Measurements from ENCODE around the gene USP43.
"Not testable (repeated sequence)": the region's sequence is repeated elsewhere in the genome, so short reads cannot be mapped to it uniquely, and the experiment has no call there.

USP43 gene

GRCh38 chr17:9612006-9612405 is 33.3 kb upstream of the USP43 start:
- Histone ChIP-seq H3K27me3 (ENCODE audit: insufficient read depth, insufficient read length) (no peaks in the 10 kb centered on the region), H3K4me3 (ENCODE audit: insufficient read length, low read depth) (no peak overlapping the region), H3K4me1 (ENCODE audit: insufficient read depth, insufficient read length) (no peaks in the 10 kb centered on the region), H3K9ac (ENCODE audit: insufficient read length, low read depth) (no peak overlapping the region), H3K36me3 (ENCODE audit: insufficient read depth, insufficient read length, low read length) (no peaks in the 10 kb centered on the region), H3K9me3 (ENCODE audit: insufficient read depth, low read length) (peaks cover 6% of the 10 kb centered on the region; the same call in 1 of the 2 replicates)
- no peak for TF ChIP-seq ZNF274 (IDR thresholded peaks at IDR 0.05; ENCODE audit: low read depth, low read length)
- no peak for TF ChIP-seq SUZ12 (IDR thresholded peaks at IDR 0.05; ENCODE audit: extremely low read depth, insufficient read depth, insufficient read length)
- no peak for TF ChIP-seq YY1 (IDR thresholded peaks at IDR 0.05; ENCODE audit: insufficient read depth, insufficient read length)
- DNase-seq (ENCODE audit: low read depth, low spot score) = no peak

- H3K27me3 ChIP-seq (ENCODE audit: insufficient read depth, insufficient read length) = no peaks in the 10 kb centered on the region
- no peak for DNase-seq (ENCODE audit: low read depth, low spot score)
- no peak overlapping the region for H3K9ac ChIP-seq (ENCODE audit: insufficient read length, low read depth)
- no peak for TF ChIP-seq YY1 (IDR thresholded peaks at IDR 0.05; ENCODE audit: insufficient read depth, insufficient read length)
- no peak for TF ChIP-seq SUZ12 (IDR thresholded peaks at IDR 0.05; ENCODE audit: extremely low read depth, insufficient read depth, insufficient read length)
- TF ChIP-seq ZNF274 (IDR thresholded peaks at IDR 0.05; ENCODE audit: low read depth, low read length) = no peak
- H3K36me3 ChIP-seq (ENCODE audit: insufficient read depth, insufficient read length, low read length) = no peaks in the 10 kb centered on the region
- H3K4me1 ChIP-seq (ENCODE audit: insufficient read depth, insufficient read length) = no peaks in the 10 kb centered on the region
- H3K9me3 ChIP-seq (ENCODE audit: insufficient read depth, low read length) = peaks cover 6% of the 10 kb centered on the region; the same call in 1 of the 2 replicates
- no peak overlapping the region for H3K4me3 ChIP-seq (ENCODE audit: insufficient read length, low read depth)
Observed at GRCh38 chr17:9615486-9615885, 29.8 kb upstream of the USP43 start.

DNA sequence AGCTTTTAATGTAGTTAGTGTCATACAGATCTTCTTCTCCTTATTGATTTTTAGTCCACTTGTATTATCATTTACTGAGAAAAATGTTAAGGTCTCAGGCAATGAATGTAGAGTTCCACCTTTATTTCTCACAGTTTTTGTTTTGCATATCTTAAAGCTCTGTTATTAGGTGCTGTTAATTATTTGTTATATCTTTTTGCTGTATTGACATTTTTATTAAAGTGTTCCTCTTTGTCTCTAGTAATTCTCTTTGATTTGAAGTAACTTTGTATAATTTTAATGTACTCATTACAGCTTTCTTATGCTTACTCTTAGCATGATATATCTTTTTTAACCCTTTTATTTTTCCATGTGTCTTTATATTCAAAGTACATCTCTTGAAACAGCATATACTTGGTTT is 22.4 kb upstream of the USP43 start:
- Histone ChIP-seq H3K27me3 (ENCODE audit: insufficient read depth, insufficient read length) (no peaks in the 10 kb centered on the region), H3K4me3 (ENCODE audit: insufficient read length, low read depth) (no peak overlapping the region), H3K9ac (ENCODE audit: insufficient read length, low read depth) (no peak overlapping the region), H3K36me3 (ENCODE audit: insufficient read depth, insufficient read length, low read length) (no peaks in the 10 kb centered on the region), H3K9me3 (ENCODE audit: insufficient read depth, low read length) (peaks cover 13% of the 10 kb centered on the region), H3K4me1 (ENCODE audit: insufficient read depth, insufficient read length) (no peaks in the 10 kb centered on the region)
- TF ChIP-seq SUZ12 (IDR thresholded peaks at IDR 0.05; ENCODE audit: extremely low read depth, insufficient read depth, insufficient read length) = no peak
- no peak for TF ChIP-seq ZNF274 (IDR thresholded peaks at IDR 0.05; ENCODE audit: low read depth, low read length)
- no peak for TF ChIP-seq YY1 (IDR thresholded peaks at IDR 0.05; ENCODE audit: insufficient read depth, insufficient read length)
- no peak for DNase-seq (ENCODE audit: low read depth, low spot score)

DNA sequence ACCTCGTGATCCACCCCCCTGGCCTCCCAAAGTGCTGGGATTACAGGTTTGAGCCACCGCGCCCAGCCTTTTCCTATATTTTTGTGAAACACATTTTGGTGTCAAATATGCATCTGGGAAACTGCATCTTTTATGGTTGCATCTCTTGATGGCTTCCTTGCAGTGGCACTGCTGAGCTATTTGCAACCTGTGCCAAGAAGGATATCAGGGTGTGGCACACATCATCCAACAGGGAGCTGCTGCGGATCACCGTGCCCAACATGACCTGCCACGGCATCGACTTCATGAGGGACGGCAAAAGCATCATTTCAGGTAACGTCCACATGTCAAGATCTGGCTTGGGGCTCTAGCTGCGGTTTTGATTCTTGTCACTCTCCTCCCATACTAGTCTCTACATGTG is 16.8 kb upstream of the USP43 start:
- Histone ChIP-seq H3K4me3 (ENCODE audit: insufficient read length, low read depth) (no peak overlapping the region), H3K9ac (ENCODE audit: insufficient read length, low read depth) (no peak overlapping the region), H3K9me3 (ENCODE audit: insufficient read depth, low read length) (peaks cover 3% of the 10 kb centered on the region), H3K36me3 (ENCODE audit: insufficient read depth, insufficient read length, low read length) (no peaks in the 10 kb centered on the region), H3K4me1 (ENCODE audit: insufficient read depth, insufficient read length) (no peaks in the 10 kb centered on the region), H3K27me3 (ENCODE audit: insufficient read depth, insufficient read length) (no peaks in the 10 kb centered on the region)
- DNase-seq (ENCODE audit: low read depth, low spot score) = no peak
- no peak for TF ChIP-seq YY1 (IDR thresholded peaks at IDR 0.05; ENCODE audit: insufficient read depth, insufficient read length)
- TF ChIP-seq SUZ12 (IDR thresholded peaks at IDR 0.05; ENCODE audit: extremely low read depth, insufficient read depth, insufficient read length) = no peak
- TF ChIP-seq ZNF274 (IDR thresholded peaks at IDR 0.05; ENCODE audit: low read depth, low read length) = no peak

GRCh38 chr17:9632741-9633140 is 12.6 kb upstream of the USP43 start:
- Histone ChIP-seq H3K4me1 (ENCODE audit: insufficient read depth, insufficient read length) (no peaks in the 10 kb centered on the region), H3K9ac (ENCODE audit: insufficient read length, low read depth) (no peak overlapping the region), H3K9me3 (ENCODE audit: insufficient read depth, low read length) (no peaks in the 10 kb centered on the region), H3K4me3 (ENCODE audit: insufficient read length, low read depth) (no peak overlapping the region), H3K36me3 (ENCODE audit: insufficient read depth, insufficient read length, low read length) (no peaks in the 10 kb centered on the region), H3K27me3 (ENCODE audit: insufficient read depth, insufficient read length) (no peaks in the 10 kb centered on the region)
- DNase-seq (ENCODE audit: low read depth, low spot score) = no peak
- TF ChIP-seq SUZ12 (IDR thresholded peaks at IDR 0.05; ENCODE audit: extremely low read depth, insufficient read depth, insufficient read length) (no peak), YY1 (IDR thresholded peaks at IDR 0.05; ENCODE audit: insufficient read depth, insufficient read length) (no peak), ZNF274 (IDR thresholded peaks at IDR 0.05; ENCODE audit: low read depth, low read length) (no peak)

GRCh38 chr17:9635340-9635739 is 10.0 kb upstream of the USP43 start:
- Histone ChIP-seq H3K4me1 (ENCODE audit: insufficient read depth, insufficient read length) (no peaks in the 10 kb centered on the region), H3K9me3 (ENCODE audit: insufficient read depth, low read length) (no peaks in the 10 kb centered on the region), H3K36me3 (ENCODE audit: insufficient read depth, insufficient read length, low read length) (no peaks in the 10 kb centered on the region), H3K27me3 (ENCODE audit: insufficient read depth, insufficient read length) (no peaks in the 10 kb centered on the region), H3K9ac (ENCODE audit: insufficient read length, low read depth) (no peak overlapping the region), H3K4me3 (ENCODE audit: insufficient read length, low read depth) (no peak overlapping the region)
- no peak for DNase-seq (ENCODE audit: low read depth, low spot score)
- no peak for TF ChIP-seq SUZ12 (IDR thresholded peaks at IDR 0.05; ENCODE audit: extremely low read depth, insufficient read depth, insufficient read length)
- no peak for TF ChIP-seq ZNF274 (IDR thresholded peaks at IDR 0.05; ENCODE audit: low read depth, low read length)
- no peak for TF ChIP-seq YY1 (IDR thresholded peaks at IDR 0.05; ENCODE audit: insufficient read depth, insufficient read length)

DNA sequence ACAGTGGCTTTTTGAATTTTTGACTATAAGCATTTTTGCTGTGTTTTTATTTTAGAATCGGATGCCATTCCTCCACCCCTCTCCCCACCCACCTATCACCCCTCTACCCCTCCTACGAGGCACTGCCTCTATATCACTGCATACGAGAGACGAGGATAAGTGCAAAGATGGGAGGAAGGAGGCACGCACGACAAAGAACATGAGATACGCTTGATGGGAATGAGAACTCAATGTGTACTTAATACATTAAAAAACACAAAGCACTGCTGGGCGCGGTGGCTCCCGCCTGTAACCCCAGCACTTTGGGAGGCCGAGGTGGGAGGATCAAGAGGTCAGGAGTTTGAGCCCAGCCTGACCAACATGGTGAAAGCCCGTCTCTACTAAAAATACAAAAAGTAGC is 8.8 kb upstream of the USP43 start:
- no peaks in the 10 kb centered on the region for H3K4me1 ChIP-seq (ENCODE audit: insufficient read depth, insufficient read length)
- H3K4me3 ChIP-seq (ENCODE audit: insufficient read length, low read depth) = no peak overlapping the region
- no peaks in the 10 kb centered on the region for H3K36me3 ChIP-seq (ENCODE audit: insufficient read depth, insufficient read length, low read length)
- no peak for DNase-seq (ENCODE audit: low read depth, low spot score)
- H3K27me3 ChIP-seq (ENCODE audit: insufficient read depth, insufficient read length) = no peaks in the 10 kb centered on the region
- H3K9ac ChIP-seq (ENCODE audit: insufficient read length, low read depth) = no peak overlapping the region
- peaks cover 4% of the 10 kb centered on the region; the same call in 1 of the 2 replicates for H3K9me3 ChIP-seq (ENCODE audit: insufficient read depth, low read length)
- TF ChIP-seq SUZ12 (IDR thresholded peaks at IDR 0.05; ENCODE audit: extremely low read depth, insufficient read depth, insufficient read length) = no peak

- not testable (repeated sequence) for H3K4me3 ChIP-seq (ENCODE audit: insufficient read length, low read depth); H3K36me3 ChIP-seq (ENCODE audit: insufficient read depth, insufficient read length, low read length); H3K9me3 ChIP-seq (ENCODE audit: insufficient read depth, low read length); DNase-seq (ENCODE audit: low read depth, low spot score); H3K4me1 ChIP-seq (ENCODE audit: insufficient read depth, insufficient read length); H3K27me3 ChIP-seq (ENCODE audit: insufficient read depth, insufficient read length); H3K9ac ChIP-seq (ENCODE audit: insufficient read length, low read depth)
Observed at GRCh38 chr17:9640388-9640787, 4.9 kb upstream of the USP43 start.
